IPS DF 6.9 (cell line): ENCODE measurements around the gene CYP2A7.
"Not testable (repeated sequence)": the region's sequence is repeated elsewhere in the genome, so short reads cannot be mapped to it uniquely, and the experiment has no call there.

Source experiments
- DNase-seq: peaks from one replicate; pipeline ENCODE4 v3.0.0-alpha.2; 2013; ENCODE audit warnings: low read depth, low spot score
- H3K27ac ChIP-seq: one replicate; pipeline ENCODE4 v1.5.1; 2013; ENCODE audit warnings: low read length, control low read depth
- H3K27me3 ChIP-seq: 2 replicates; pipeline ENCODE4 v1.6.1; 2013; ENCODE audit warnings: mild to moderate bottlenecking, low read length; ENCODE audit not compliant: control insufficient read depth, insufficient read depth
- H3K36me3 ChIP-seq: 2 replicates; pipeline ENCODE4 v1.6.1; 2013; ENCODE audit warnings: low read length; ENCODE audit not compliant: control insufficient read depth, insufficient read depth
- H3K4me1 ChIP-seq: 2 replicates; pipeline ENCODE4 v1.6.1; 2013; ENCODE audit warnings: low read length; ENCODE audit not compliant: control insufficient read depth, insufficient read depth
- H3K4me3 ChIP-seq: 2 replicates; pipeline ENCODE4 v1.5.1; 2013; ENCODE audit warnings: mild to moderate bottlenecking, low read length
- H3K9me3 ChIP-seq: 2 replicates; pipeline ENCODE4 v1.6.1; 2013; ENCODE audit warnings: low read length, inconsistent platforms; ENCODE audit not compliant: control insufficient read depth, insufficient read depth
- WGBS: extraction: QIAGEN DNeasy Blood & Tissue Kit; methylation state at CpG from one replicate; pipeline ENCODE4 v1.1.7; 2013; ENCODE audit warnings: mixed read lengths, missing lambda C conversion rate; ENCODE audit not compliant: insufficient read length, insufficient coverage; 5-methylcytosine and 5-hydroxymethylcytosine counted together

The CYP2A7 gene

DNA sequence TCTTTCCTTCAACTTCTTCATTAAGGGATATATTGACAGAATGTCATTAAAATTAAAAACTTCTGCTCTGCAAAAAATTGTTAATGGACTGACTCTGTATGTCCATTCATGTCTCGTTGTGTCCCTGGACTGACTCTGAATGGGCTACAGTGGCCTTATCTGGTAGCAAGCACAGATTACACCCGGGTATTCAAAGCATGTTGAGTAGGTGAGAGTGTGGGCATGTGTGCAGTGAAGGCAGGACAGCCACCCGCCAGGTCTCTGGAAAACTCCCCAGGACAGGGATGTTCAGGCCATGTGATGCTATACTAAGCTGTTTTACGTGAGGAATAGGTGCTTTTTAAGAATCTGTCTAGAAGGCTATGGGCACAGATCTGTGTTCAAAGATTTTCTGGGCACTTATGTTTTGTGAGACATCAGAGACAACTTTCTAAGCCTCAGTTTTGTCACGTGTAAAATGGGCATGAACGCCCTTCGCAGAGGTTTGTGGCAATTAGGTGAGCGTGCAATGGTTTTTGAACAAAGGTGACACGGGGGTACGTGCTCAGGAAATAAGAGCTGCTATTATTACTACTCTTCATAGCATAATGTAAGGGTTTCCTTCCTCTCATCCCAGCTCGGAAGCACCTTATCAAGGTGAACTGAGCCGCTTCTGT is 38.9 kb downstream of the CYP2A7 start:
- not testable (repeated sequence) for H3K27ac ChIP-seq, H3K27me3 ChIP-seq, H3K36me3 ChIP-seq, H3K4me3 ChIP-seq, H3K9me3 ChIP-seq, H3K4me1 ChIP-seq, DNase-seq
- WGBS, result no CpG with 5 or more reads among the region's 12 CpGs

DNA sequence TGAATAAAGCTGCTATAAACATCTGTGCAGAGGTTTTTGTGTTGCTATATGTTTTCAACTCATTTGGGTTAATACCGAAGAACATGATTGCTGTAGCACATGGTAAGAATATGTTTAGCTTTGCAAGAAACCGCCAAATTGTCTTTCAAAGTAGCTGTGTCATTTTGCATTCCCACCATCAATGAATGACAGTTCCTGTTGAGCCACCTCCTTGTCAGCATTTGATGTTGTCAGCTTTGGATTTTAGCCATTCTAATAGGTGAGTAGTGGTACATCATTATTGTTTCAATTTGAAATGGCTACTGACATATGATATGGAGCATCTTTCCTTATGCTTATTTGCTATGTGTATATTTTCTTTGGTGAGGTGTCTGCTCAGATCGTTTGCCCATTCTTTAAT is 40.0 kb downstream of the CYP2A7 start:
- not testable (repeated sequence) for H3K4me3 ChIP-seq, H3K9me3 ChIP-seq, DNase-seq, H3K36me3 ChIP-seq, H3K27me3 ChIP-seq, H3K27ac ChIP-seq, H3K4me1 ChIP-seq
- WGBS, result no CpG with 5 or more reads among the region's 3 CpGs

DNA sequence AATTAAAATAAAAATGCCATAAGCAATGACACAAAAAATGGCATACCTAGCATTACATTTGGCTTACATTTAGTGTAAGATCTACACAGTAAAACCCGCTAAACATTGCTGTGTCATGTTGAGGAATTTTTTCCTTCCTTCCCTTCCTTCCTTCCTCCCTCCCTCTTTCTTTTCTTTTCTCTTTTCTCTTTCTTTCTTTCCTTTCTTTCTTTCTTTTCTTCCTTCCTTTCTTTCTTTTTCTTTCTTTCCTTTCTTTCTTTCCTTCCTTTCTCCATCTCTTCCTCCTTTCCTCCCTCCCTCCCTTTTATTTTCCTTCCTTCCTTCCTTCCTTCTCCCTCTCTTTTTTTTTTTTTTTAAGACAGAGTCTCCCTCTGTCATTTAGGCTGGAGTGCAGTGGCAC is 43.6 kb downstream of the CYP2A7 start:
- not testable (repeated sequence) for H3K4me3 ChIP-seq, H3K36me3 ChIP-seq, H3K27ac ChIP-seq, DNase-seq, H3K4me1 ChIP-seq, H3K27me3 ChIP-seq, H3K9me3 ChIP-seq
- WGBS, result no CpG with 5 or more reads among the region's 1 CpG

GRCh38 chr19:40836754-40837429 is 45.1 kb downstream of the CYP2A7 start:
- no peak for DNase-seq
- H3K9me3 ChIP-seq, result no peaks in the 10 kb centered on the region
- H3K27ac ChIP-seq, result no peak overlapping the region
- H3K4me1 ChIP-seq, result no peaks in the 10 kb centered on the region
- WGBS, result no CpG with 5 or more reads among the region's 6 CpGs
- H3K27me3 ChIP-seq, result no peaks in the 10 kb centered on the region
- H3K36me3 ChIP-seq, result no peaks in the 10 kb centered on the region
- no peak overlapping the region for H3K4me3 ChIP-seq

- H3K4me3 ChIP-seq, H3K4me1 ChIP-seq, H3K27ac ChIP-seq, H3K27me3 ChIP-seq, H3K9me3 ChIP-seq, H3K36me3 ChIP-seq, DNase-seq: not testable (repeated sequence)
- no CpG with 5 or more reads among the region's 7 CpGs for WGBS
These were observed 48.1 kb downstream of the CYP2A7 start for GRCh38 chr19:40833728-40834533.

DNA sequence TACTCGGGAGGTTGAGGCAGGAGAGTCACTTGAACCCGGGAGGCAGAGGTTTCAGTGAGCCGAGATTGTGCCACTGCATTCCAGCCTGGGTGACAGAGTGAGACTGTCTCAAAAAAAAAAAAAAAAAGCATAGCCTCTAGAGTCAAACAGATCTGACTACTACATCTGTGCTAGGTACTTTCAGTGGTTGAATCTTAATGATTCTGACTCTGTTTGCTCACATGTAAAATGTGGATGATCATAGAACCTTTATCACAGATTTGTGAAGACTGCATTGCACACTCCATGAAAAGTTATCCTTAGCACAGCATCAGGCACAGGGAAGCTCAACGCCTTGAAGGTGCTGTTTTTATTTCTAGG is 49.6 kb downstream of the CYP2A7 start:
- not testable (repeated sequence) for H3K9me3 ChIP-seq, H3K27me3 ChIP-seq, H3K36me3 ChIP-seq, H3K4me3 ChIP-seq, DNase-seq, H3K27ac ChIP-seq, H3K4me1 ChIP-seq
- WGBS, result no CpG with 5 or more reads among the region's 4 CpGs

GRCh38 chr19:40831502-40832430 is 50.3 kb downstream of the CYP2A7 start:
- no peaks in the 10 kb centered on the region for H3K9me3 ChIP-seq
- no peaks in the 10 kb centered on the region for H3K27me3 ChIP-seq
- H3K36me3 ChIP-seq, result no peaks in the 10 kb centered on the region
- H3K4me1 ChIP-seq, result no peaks in the 10 kb centered on the region
- H3K27ac ChIP-seq, result no peak overlapping the region
- no peak for DNase-seq
- no CpG with 5 or more reads among the region's 7 CpGs for WGBS
- no peak overlapping the region for H3K4me3 ChIP-seq

DNA sequence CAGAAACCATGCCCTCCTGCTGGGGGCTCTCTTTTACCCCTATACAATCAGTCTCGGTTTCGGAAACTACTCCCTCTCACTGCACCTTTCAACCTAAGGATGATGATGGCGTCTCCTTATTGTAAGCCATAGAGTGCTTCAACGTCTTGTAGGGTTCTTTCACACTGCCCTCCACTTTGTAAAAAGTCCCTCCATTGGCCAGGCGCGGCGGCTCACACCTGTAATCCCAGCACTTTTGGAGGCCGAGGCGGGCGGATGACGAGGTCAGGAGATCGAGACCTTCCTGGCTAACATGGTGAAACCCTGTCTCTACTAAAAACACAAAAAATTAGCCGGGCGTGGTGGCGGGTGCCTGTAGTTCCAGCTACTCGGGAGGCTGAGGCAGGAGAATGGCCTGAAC is 51.3 kb downstream of the CYP2A7 start:
- not testable (repeated sequence) for H3K27ac ChIP-seq, H3K36me3 ChIP-seq, H3K9me3 ChIP-seq, H3K27me3 ChIP-seq, H3K4me1 ChIP-seq, DNase-seq, H3K4me3 ChIP-seq
- no CpG with 5 or more reads among the region's 16 CpGs for WGBS

GRCh38 chr19:40829205-40829604 is 52.8 kb downstream of the CYP2A7 start:
- Histone ChIP-seq H3K9me3 (no peaks in the 10 kb centered on the region), H3K4me1 (no peaks in the 10 kb centered on the region), H3K27ac (no peak overlapping the region), H3K4me3 (no peak overlapping the region), H3K36me3 (no peaks in the 10 kb centered on the region), H3K27me3 (no peaks in the 10 kb centered on the region)
- no peak for DNase-seq
